ENCODE results near the gene RBPJL. TPM values are rescaled to one million over a fixed set of nuclear protein-coding genes. Genes with fewer than 3 reads are reported as not detected.
A peak's percentile ranks its signal among the peaks of the same experiment; 100 is the strongest.

Gene RBPJL
- total and polyA plus RNA-seq, 4 experiments from 2014 or later = not detected

DNA sequence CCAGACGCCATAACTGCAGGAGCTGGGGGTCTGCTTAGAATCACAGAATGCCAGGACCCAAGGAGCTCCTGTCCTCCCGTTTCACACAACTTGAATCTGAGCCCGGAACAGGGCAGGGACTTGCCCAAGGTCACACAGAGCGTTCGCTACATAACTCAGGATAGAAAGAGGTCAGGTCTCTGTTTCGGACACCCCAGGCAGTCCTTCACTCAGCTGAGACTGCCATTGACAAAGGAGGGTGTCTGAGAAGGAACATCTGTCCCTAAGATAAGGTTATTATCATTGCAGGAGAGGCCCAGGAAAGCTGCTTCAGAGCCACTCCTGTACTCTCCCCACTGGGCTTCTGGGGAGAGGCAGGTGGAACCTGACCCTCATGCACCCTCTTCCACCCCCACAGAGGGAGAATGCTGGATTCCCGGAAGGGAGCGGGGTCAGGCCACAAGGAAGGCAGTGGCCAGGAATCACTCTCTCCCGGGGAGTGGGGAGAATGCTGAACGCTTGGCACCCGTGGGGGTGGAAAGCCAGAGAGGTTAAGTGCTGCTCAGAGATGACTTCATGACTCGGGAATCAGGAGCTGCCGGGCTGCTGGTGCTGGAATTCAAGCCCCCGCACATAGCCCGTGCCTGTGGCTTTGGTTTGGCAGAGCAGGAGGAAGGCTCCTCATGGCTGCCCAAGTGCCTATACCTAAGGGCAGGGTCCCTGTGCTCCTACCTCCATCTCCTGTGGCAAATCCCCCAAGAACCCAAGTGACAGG, 30.9 kb downstream of the RBPJL start:
- no peaks in the 10 kb centered on the region for H3K9me3 ChIP-seq (ENCODE audit: control insufficient read depth in 1 of 2, low read length in 2 of 2)
- H3K4me1 Mint-ChIP-seq = no peaks in the 10 kb centered on the region
- no peaks in the 10 kb centered on the region for H3K9me3 Mint-ChIP-seq
- no peaks in the 10 kb centered on the region for H3K27me3 Mint-ChIP-seq
- ChIA-PET CTCF (ENCODE audit: partially characterized antibody) (interaction anchor here (1.1 kb wide), 1 partner anchor 20 kb away, joined by 3 read pairs; no protein-coding TSS in a partner anchor), POLR2A (ENCODE audit: partially characterized antibody) (no interaction called here)
- no peaks in the 10 kb centered on the region for H3K27me3 ChIP-seq (ENCODE audit: insufficient read depth, low read length)
- H3K36me3 ChIP-seq (ENCODE audit: insufficient read depth, low read length) = no peaks in the 10 kb centered on the region
- intact Hi-C loops (cut with micrococcal nuclease) = no loop called here
- H3K4me1 ChIP-seq (ENCODE audit: insufficient read depth, low read length) = no peaks in the 10 kb centered on the region
- H3K36me3 Mint-ChIP-seq = no peaks in the 10 kb centered on the region
- H3K27ac ChIP-seq (ENCODE audit: low read depth, low read length) = no peak overlapping the region
- no peak overlapping the region for H3K4me3 ChIP-seq (ENCODE audit: low read length in 2 of 2)
- peak overlapping the region in 1 of 7 donors; percentile 36 for H3K27ac Mint-ChIP-seq
- no peak overlapping the region for H3K4me3 Mint-ChIP-seq
- DNase-seq = no peak

- DNase-seq = no peak
These were observed 31.7 kb downstream of the RBPJL start for GRCh38 chr20:45338121-45339030.

GRCh38 chr20:45339084-45339483, 32.4 kb downstream of the RBPJL start:
- H3K4me3 Mint-ChIP-seq = no peak overlapping the region
- no peak for DNase-seq
- ChIA-PET POLR2A (ENCODE audit: partially characterized antibody) (no interaction called here), CTCF (ENCODE audit: partially characterized antibody) (no interaction called here)
- Histone ChIP-seq H3K4me1 (ENCODE audit: insufficient read depth, low read length) (peaks cover 1% of the 10 kb centered on the region), H3K36me3 (ENCODE audit: insufficient read depth, low read length) (no peaks in the 10 kb centered on the region), H3K27ac (ENCODE audit: low read depth, low read length) (no peak overlapping the region), H3K27me3 (ENCODE audit: insufficient read depth, low read length) (no peaks in the 10 kb centered on the region), H3K4me3 (ENCODE audit: low read length in 2 of 2) (no peak overlapping the region), H3K9me3 (ENCODE audit: control insufficient read depth in 1 of 2, low read length in 2 of 2) (no peaks in the 10 kb centered on the region)
- no peaks in the 10 kb centered on the region for H3K36me3 Mint-ChIP-seq
- no peaks in the 10 kb centered on the region for H3K9me3 Mint-ChIP-seq
- intact Hi-C loops (cut with micrococcal nuclease) = no loop called here
- H3K27ac Mint-ChIP-seq = peak overlapping the region in 1 of 7 donors; percentile 42
- peaks cover 0 to 3% (median under 1%) of the 10 kb centered on the region in 4 donors for H3K4me1 Mint-ChIP-seq
- no peaks in the 10 kb centered on the region for H3K27me3 Mint-ChIP-seq

More at GRCh38 chr20:45338121-45339030, 31.7 kb downstream of the RBPJL start:
- CTCF ChIA-PET (ENCODE audit: partially characterized antibody) = interaction anchor here (1.1 kb wide), 1 partner anchor 21 kb away, joined by 3 read pairs; no protein-coding TSS in a partner anchor
- Histone ChIP-seq H3K36me3 (ENCODE audit: insufficient read depth, low read length) (no peaks in the 10 kb centered on the region), H3K4me1 (ENCODE audit: insufficient read depth, low read length) (no peaks in the 10 kb centered on the region), H3K9me3 (ENCODE audit: control insufficient read depth in 1 of 2, low read length in 2 of 2) (no peaks in the 10 kb centered on the region), H3K27ac (ENCODE audit: low read depth, low read length) (no peak overlapping the region), H3K27me3 (ENCODE audit: insufficient read depth, low read length) (no peaks in the 10 kb centered on the region), H3K4me3 (ENCODE audit: low read length in 2 of 2) (no peak overlapping the region)
- POLR2A ChIA-PET (ENCODE audit: partially characterized antibody) = no interaction called here
- intact Hi-C loops (cut with micrococcal nuclease) = no loop called here
- Mint-ChIP-seq H3K9me3 (no peaks in the 10 kb centered on the region), H3K36me3 (no peaks in the 10 kb centered on the region), H3K27me3 (no peaks in the 10 kb centered on the region), H3K4me3 (no peak overlapping the region), H3K27ac (no peak overlapping the region), H3K4me1 (no peaks in the 10 kb centered on the region)

- H3K9me3 Mint-ChIP-seq = no peaks in the 10 kb centered on the region
These were observed 33.2 kb downstream of the RBPJL start for GRCh38 chr20:45339799-45340198.

DNA sequence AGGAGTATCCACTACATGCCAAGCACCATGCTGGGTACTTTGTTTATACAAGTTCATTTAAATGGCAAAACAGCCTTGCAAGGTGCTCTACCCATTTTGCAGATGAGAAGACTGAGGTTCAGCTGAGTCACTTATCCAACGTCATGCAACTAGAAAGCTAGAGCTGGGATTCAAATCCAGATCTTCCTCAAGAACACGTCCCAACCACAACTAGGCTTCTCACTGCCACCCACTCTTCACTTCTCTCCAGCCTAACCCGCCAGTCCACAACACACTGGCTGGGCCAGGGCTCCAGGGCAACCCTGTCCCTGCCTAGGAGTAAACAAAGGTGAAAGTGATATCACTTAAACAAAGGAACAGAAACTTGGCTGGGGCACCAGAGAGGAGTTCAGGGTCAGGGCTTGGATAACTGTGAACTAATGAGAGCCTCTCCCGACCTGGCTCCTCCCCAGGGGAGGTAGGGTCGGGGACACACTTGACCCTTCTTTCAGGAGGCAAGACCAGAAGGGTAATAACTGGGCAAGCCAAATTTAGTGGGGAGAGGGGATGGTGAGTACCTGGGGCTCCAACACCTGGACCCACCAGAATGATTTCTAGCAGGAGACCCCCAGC, 33.7 kb downstream of the RBPJL start:
- CTCF ChIA-PET (ENCODE audit: partially characterized antibody) = interaction anchor here (1.0 kb wide), 1 partner anchor 431 kb away, joined by 3 read pairs; no protein-coding TSS in a partner anchor
- Mint-ChIP-seq H3K4me3 (no peak overlapping the region), H3K9me3 (no peaks in the 10 kb centered on the region), H3K36me3 (no peaks in the 10 kb centered on the region), H3K27ac (no peak overlapping the region), H3K4me1 (peaks cover 0 to 11% (median 3%) of the 10 kb centered on the region in 4 donors), H3K27me3 (no peaks in the 10 kb centered on the region)
- POLR2A ChIA-PET (ENCODE audit: partially characterized antibody) = no interaction called here
- DNase-seq = no peak
- Histone ChIP-seq H3K36me3 (ENCODE audit: insufficient read depth, low read length) (no peaks in the 10 kb centered on the region), H3K27ac (ENCODE audit: low read depth, low read length) (no peak overlapping the region), H3K27me3 (ENCODE audit: insufficient read depth, low read length) (no peaks in the 10 kb centered on the region), H3K4me1 (ENCODE audit: insufficient read depth, low read length) (peaks cover 5% of the 10 kb centered on the region), H3K9me3 (ENCODE audit: control insufficient read depth in 1 of 2, low read length in 2 of 2) (no peaks in the 10 kb centered on the region), H3K4me3 (ENCODE audit: low read length in 2 of 2) (no peak overlapping the region)
- intact Hi-C loops (cut with micrococcal nuclease) = no loop called here

More at GRCh38 chr20:45339799-45340198, 33.2 kb downstream of the RBPJL start:
- Mint-ChIP-seq H3K27ac (peak overlapping the region in 1 of 7 donors; percentile 30), H3K4me1 (peaks cover 0 to 6% (median 2%) of the 10 kb centered on the region in 4 donors), H3K27me3 (no peaks in the 10 kb centered on the region), H3K4me3 (no peak overlapping the region), H3K36me3 (no peaks in the 10 kb centered on the region)
- no peaks in the 10 kb centered on the region for H3K36me3 ChIP-seq (ENCODE audit: insufficient read depth, low read length)
- H3K27ac ChIP-seq (ENCODE audit: low read depth, low read length) = no peak overlapping the region
- H3K4me3 ChIP-seq (ENCODE audit: low read length in 2 of 2) = no peak overlapping the region
- no peaks in the 10 kb centered on the region for H3K27me3 ChIP-seq (ENCODE audit: insufficient read depth, low read length)
- POLR2A ChIA-PET (ENCODE audit: partially characterized antibody) = no interaction called here
- CTCF ChIA-PET (ENCODE audit: partially characterized antibody) = interaction anchor here (1.0 kb wide), 1 partner anchor 431 kb away, joined by 3 read pairs; no protein-coding TSS in a partner anchor
- intact Hi-C loops (cut with micrococcal nuclease) = no loop called here
- peaks cover 5% of the 10 kb centered on the region for H3K4me1 ChIP-seq (ENCODE audit: insufficient read depth, low read length)
- DNase-seq = no peak
- H3K9me3 ChIP-seq (ENCODE audit: control insufficient read depth in 1 of 2, low read length in 2 of 2) = no peaks in the 10 kb centered on the region

DNA sequence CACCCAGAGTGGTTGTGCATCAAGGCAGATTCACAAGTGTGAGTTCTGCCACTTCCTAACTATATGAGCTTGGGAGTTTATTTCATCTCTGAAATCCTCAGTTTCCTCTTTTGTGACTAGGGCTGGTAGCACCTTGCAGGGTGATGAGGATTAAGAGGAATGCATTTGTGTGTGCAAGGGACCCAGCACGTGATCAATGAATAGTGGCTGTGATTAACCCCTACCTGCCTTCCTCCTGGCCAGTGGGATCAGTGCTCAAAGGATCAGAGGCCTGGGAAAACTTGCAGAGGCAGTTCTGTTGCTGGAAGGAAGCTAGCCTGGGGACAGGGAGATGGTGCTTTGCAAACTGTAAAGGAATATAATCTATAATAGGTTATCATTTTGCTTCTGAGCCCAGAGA, 34.3 kb downstream of the RBPJL start:
- Mint-ChIP-seq H3K4me3 (no peak overlapping the region), H3K36me3 (no peaks in the 10 kb centered on the region), H3K27me3 (no peaks in the 10 kb centered on the region), H3K9me3 (no peaks in the 10 kb centered on the region), H3K27ac (no peak overlapping the region), H3K4me1 (peaks cover 0 to 17% (median 4%) of the 10 kb centered on the region in 4 donors)
- H3K4me3 ChIP-seq (ENCODE audit: low read length in 2 of 2) = no peak overlapping the region
- no peaks in the 10 kb centered on the region for H3K27me3 ChIP-seq (ENCODE audit: insufficient read depth, low read length)
- no peak for DNase-seq
- H3K36me3 ChIP-seq (ENCODE audit: insufficient read depth, low read length) = no peaks in the 10 kb centered on the region
- H3K4me1 ChIP-seq (ENCODE audit: insufficient read depth, low read length) = peaks cover 8% of the 10 kb centered on the region
- H3K27ac ChIP-seq (ENCODE audit: low read depth, low read length) = no peak overlapping the region
- CTCF ChIA-PET (ENCODE audit: partially characterized antibody) = interaction anchor here (1.0 kb wide), 1 partner anchor 95 kb away, joined by 4 read pairs; no protein-coding TSS in a partner anchor
- intact Hi-C loops (cut with micrococcal nuclease) = no loop called here
- POLR2A ChIA-PET (ENCODE audit: partially characterized antibody) = no interaction called here
- H3K9me3 ChIP-seq (ENCODE audit: control insufficient read depth in 1 of 2, low read length in 2 of 2) = no peaks in the 10 kb centered on the region

GRCh38 chr20:45341579-45341938, 34.9 kb downstream of the RBPJL start:
- no peaks in the 10 kb centered on the region for H3K36me3 ChIP-seq (ENCODE audit: insufficient read depth, low read length)
- DNase-seq = no peak
- Mint-ChIP-seq H3K27ac (no peak overlapping the region), H3K4me3 (no peak overlapping the region), H3K36me3 (no peaks in the 10 kb centered on the region), H3K4me1 (peaks cover 1 to 23% (median 7%) of the 10 kb centered on the region in 4 donors), H3K9me3 (no peaks in the 10 kb centered on the region), H3K27me3 (no peaks in the 10 kb centered on the region)
- CTCF ChIA-PET (ENCODE audit: partially characterized antibody) = interaction anchor here (0.8 to 1.0 kb wide), 2 partner anchors 21 to 95 kb away, joined by 3 to 4 read pairs; no protein-coding TSS in a partner anchor
- POLR2A ChIA-PET (ENCODE audit: partially characterized antibody) = interaction anchor here (0.6 kb wide), 1 partner anchor 470 kb away, joined by 3 read pairs; no protein-coding TSS in a partner anchor
- intact Hi-C loops (cut with micrococcal nuclease) = no loop called here
- H3K9me3 ChIP-seq (ENCODE audit: control insufficient read depth in 1 of 2, low read length in 2 of 2) = no peaks in the 10 kb centered on the region
- H3K27ac ChIP-seq (ENCODE audit: low read depth, low read length) = no peak overlapping the region
- no peaks in the 10 kb centered on the region for H3K27me3 ChIP-seq (ENCODE audit: insufficient read depth, low read length)
- H3K4me3 ChIP-seq (ENCODE audit: low read length in 2 of 2) = no peak overlapping the region
- peaks cover 14% of the 10 kb centered on the region for H3K4me1 ChIP-seq (ENCODE audit: insufficient read depth, low read length)

Data from CD4-positive, alpha-beta memory T cell (primary cell).